Esophagus muscularis mucosa (tissue), 3 donors: ENCODE results near the gene FAM120AOS.

ENCODE experiments used
- POLR2A ChIP-seq: fragments of 450-650 bp; IDR thresholded peaks from one replicate; pipeline ENCODE4 v1.6.1; 2017; ENCODE audit warnings: antibody characterized with exemption, moderate library complexity, mild to moderate bottlenecking, low read depth
- TF ChIP-seq, protein P1 (sequence below), 3 experiments: fragments of 200-600 bp in 2 of 3; fragments of 450-650 bp in 1 of 3; sonication (generic) in 2 of 3; IDR thresholded peaks; one replicate each; pipeline ENCODE4 v1.5.1; 2017 to 2019; ENCODE audit warnings: antibody characterized with exemption in 3 of 3, mild to moderate bottlenecking in 2 of 3, moderate library complexity in 1 of 3

DNA sequence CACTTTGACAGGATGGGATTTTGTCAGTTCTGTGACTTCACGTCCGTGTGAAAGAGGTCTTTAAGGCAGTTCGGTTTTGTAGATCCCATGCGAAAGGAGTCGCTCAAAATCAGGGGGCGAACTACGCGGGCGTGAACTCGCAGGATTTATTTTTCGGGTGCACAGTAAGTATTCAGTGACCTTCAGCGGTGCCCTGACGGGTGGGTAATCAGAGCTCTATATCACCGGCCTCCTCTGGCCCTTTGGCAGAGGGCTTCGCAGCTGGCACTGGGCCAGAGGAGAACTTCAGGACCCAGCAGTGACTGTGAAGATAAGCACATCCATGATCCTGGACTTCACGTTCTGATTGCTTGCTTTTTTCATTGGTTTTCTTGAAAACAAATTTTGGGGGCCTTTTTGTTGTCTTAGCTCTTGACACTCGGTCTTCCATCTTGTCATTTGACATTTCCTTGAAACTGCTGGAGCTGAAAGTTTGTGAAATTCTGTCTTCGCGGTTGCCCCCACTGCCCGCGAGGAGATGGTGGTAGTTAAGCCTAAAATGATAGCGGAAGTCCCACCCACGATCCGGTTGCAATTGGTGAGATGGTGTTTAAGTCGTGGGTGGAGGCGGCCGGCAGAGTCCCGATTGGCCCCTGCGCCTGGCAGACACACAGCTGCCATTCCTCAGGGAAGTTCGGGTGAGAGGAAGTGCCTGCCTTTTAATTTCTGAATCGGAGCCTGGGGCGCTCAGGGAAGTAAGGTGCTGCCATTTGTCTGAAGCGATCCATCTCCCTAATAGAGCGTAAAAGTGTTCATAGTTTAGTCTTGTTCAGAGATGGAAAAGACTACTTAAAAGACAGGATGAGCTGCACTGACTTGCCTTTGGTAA, at the start of gene FAM120AOS:
- TF ChIP-seq, protein P1, sequence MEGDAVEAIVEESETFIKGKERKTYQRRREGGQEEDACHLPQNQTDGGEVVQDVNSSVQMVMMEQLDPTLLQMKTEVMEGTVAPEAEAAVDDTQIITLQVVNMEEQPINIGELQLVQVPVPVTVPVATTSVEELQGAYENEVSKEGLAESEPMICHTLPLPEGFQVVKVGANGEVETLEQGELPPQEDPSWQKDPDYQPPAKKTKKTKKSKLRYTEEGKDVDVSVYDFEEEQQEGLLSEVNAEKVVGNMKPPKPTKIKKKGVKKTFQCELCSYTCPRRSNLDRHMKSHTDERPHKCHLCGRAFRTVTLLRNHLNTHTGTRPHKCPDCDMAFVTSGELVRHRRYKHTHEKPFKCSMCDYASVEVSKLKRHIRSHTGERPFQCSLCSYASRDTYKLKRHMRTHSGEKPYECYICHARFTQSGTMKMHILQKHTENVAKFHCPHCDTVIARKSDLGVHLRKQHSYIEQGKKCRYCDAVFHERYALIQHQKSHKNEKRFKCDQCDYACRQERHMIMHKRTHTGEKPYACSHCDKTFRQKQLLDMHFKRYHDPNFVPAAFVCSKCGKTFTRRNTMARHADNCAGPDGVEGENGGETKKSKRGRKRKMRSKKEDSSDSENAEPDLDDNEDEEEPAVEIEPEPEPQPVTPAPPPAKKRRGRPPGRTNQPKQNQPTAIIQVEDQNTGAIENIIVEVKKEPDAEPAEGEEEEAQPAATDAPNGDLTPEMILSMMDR (IDR thresholded peaks at IDR 0.05): no peak
- TF ChIP-seq POLR2A: peak; percentile 18
